A204.1 (cell line): ENCODE data around the gene RBMS3.
"Not testable (repeated sequence)": the region's sequence is repeated elsewhere in the genome, so short reads cannot be mapped to it uniquely, and the experiment has no call there.

Experiments used
- FAIRE-seq: peaks from 2 replicates; lab custom pipeline; 2012; peaks lifted over from hg19 to GRCh38; lab: Jason Lieb, UNC

RBMS3 gene

GRCh38 chr3:29280404-29281093, at the start of gene RBMS3:
RBMS3 (plus strand) TSS chr3:29281071.
- FAIRE-seq: no peak

- FAIRE-seq: not testable (repeated sequence)
These were observed 47.7 kb upstream of the RBMS3 start for GRCh38 chr3:29233126-29233525.

- no peak for FAIRE-seq
These were observed 44.6 kb upstream of the RBMS3 start for GRCh38 chr3:29236146-29236840.

- FAIRE-seq: no peak
These were observed 41.5 kb upstream of the RBMS3 start for GRCh38 chr3:29239376-29239775.

- no peak for FAIRE-seq
These were observed 40.6 kb upstream of the RBMS3 start for GRCh38 chr3:29240248-29240647.

- FAIRE-seq: no peak
These were observed 40.0 kb upstream of the RBMS3 start for GRCh38 chr3:29240887-29241286.

GRCh38 chr3:29241855-29242254, 39.0 kb upstream of the RBMS3 start:
- FAIRE-seq: no peak

GRCh38 chr3:29242296-29242695, 38.6 kb upstream of the RBMS3 start:
- FAIRE-seq: no peak

GRCh38 chr3:29245441-29245840, 35.4 kb upstream of the RBMS3 start:
- FAIRE-seq: no peak

GRCh38 chr3:29247088-29247745, 33.7 kb upstream of the RBMS3 start:
- FAIRE-seq: no peak

- FAIRE-seq: no peak
These were observed 31.0 kb upstream of the RBMS3 start for GRCh38 chr3:29249829-29250345.

- no peak for FAIRE-seq
These were observed 24.8 kb upstream of the RBMS3 start for GRCh38 chr3:29255854-29256696.

- FAIRE-seq: no peak
These were observed 22.7 kb upstream of the RBMS3 start for GRCh38 chr3:29258161-29258560.

- no peak for FAIRE-seq
These were observed 19.8 kb upstream of the RBMS3 start for GRCh38 chr3:29261119-29261518.

- no peak for FAIRE-seq
These were observed 17.4 kb upstream of the RBMS3 start for GRCh38 chr3:29263476-29263875.

GRCh38 chr3:29265509-29266072, 15.3 kb upstream of the RBMS3 start:
- no peak for FAIRE-seq

GRCh38 chr3:29267226-29267625, 13.6 kb upstream of the RBMS3 start:
- no peak for FAIRE-seq

GRCh38 chr3:29268651-29269050, 12.2 kb upstream of the RBMS3 start:
- FAIRE-seq: no peak

- FAIRE-seq: no peak
These were observed 10.1 kb upstream of the RBMS3 start for GRCh38 chr3:29270752-29271151.

- FAIRE-seq: no peak
These were observed 9.4 kb upstream of the RBMS3 start for GRCh38 chr3:29271475-29271874.

GRCh38 chr3:29274667-29275066, 6.2 kb upstream of the RBMS3 start:
- no peak for FAIRE-seq

GRCh38 chr3:29275309-29275708, 5.6 kb upstream of the RBMS3 start:
- FAIRE-seq: no peak
